Natural killer cell (primary cell): ENCODE data around the gene XDH. TPM values are rescaled to one million over a fixed set of nuclear protein-coding genes. Genes with fewer than 3 reads are reported as not detected.

Source experiments
- ATAC-seq, 3 donors: fragments of 150-1000 bp in 2 of 3; fragments of 200-7000 bp in 1 of 3; cut with Tn5 transposase; 1 replicate in 1 of 3; 2 replicates in 2 of 3; pipeline ENCODE4 v1.10.0; 2021; ENCODE audit warnings: mild to moderate bottlenecking in 2 of 3, moderate library complexity in 2 of 3
- DNase-seq, 2 donors: peaks; one replicate each; pipeline versions ENCODE4 v3.0.0 to v3.0.0-alpha.2; 2013 to 2021; ENCODE audit warnings: mixed read lengths in 1 of 2
- H3K27ac ChIP-seq: one replicate; pipeline ENCODE4 v1.5.1; 2013; ENCODE audit warnings: mild to moderate bottlenecking, low read length
- H3K27me3 ChIP-seq: one replicate; pipeline ENCODE4 v1.6.1; 2013; ENCODE audit warnings: low read length; ENCODE audit not compliant: control insufficient read depth, insufficient read depth
- H3K36me3 ChIP-seq: one replicate; pipeline ENCODE4 v1.6.1; 2013; ENCODE audit warnings: low read length; ENCODE audit not compliant: control insufficient read depth, insufficient read depth
- H3K4me1 ChIP-seq: one replicate; pipeline ENCODE4 v1.6.1; 2013; ENCODE audit warnings: low read length; ENCODE audit not compliant: control insufficient read depth, insufficient read depth
- H3K4me3 ChIP-seq: one replicate; pipeline ENCODE4 v1.5.1; 2013; ENCODE audit warnings: low read length
- H3K9me3 ChIP-seq: one replicate; pipeline ENCODE4 v1.6.1; 2013; ENCODE audit warnings: low read length; ENCODE audit not compliant: control insufficient read depth, insufficient read depth
- H3K27ac Mint-ChIP-seq, 2 donors: one replicate each; pipeline ENCODE4 v1.8.0; 2022; ENCODE audit warnings: mild to moderate bottlenecking in 2 of 2, mixed read lengths in 2 of 2, moderate library complexity in 1 of 2
- H3K27me3 Mint-ChIP-seq, 2 donors: one replicate each; pipeline ENCODE4 v1.8.0; 2022; ENCODE audit warnings: low read depth in 2 of 2, mixed read lengths in 2 of 2
- H3K36me3 Mint-ChIP-seq: one replicate; pipeline ENCODE4 v1.8.0; 2022; ENCODE audit warnings: mixed read lengths
- H3K4me1 Mint-ChIP-seq, 2 donors: one replicate each; pipeline ENCODE4 v1.8.0; 2022; ENCODE audit warnings: mixed read lengths in 2 of 2
- H3K4me3 Mint-ChIP-seq: one replicate; pipeline ENCODE4 v1.8.0; 2022; ENCODE audit warnings: mild to moderate bottlenecking, moderate library complexity, mixed read lengths
- H3K9me3 Mint-ChIP-seq, 2 donors: one replicate each; pipeline ENCODE4 v1.8.0; 2022; ENCODE audit warnings: mixed read lengths in 2 of 2
- CTCF ChIP-seq: fragments of 200-600 bp; IDR thresholded peaks from one replicate; pipeline ENCODE4 v1.8.0; 2022; ENCODE audit warnings: antibody characterized with exemption
- WGBS: methylation state at CpG from one replicate; pipeline ENCODE4 v1.1.7; 2013; ENCODE audit warnings: missing lambda C conversion rate; ENCODE audit not compliant: insufficient coverage; 5-methylcytosine and 5-hydroxymethylcytosine counted together
- intact Hi-C: fragments of 100-400 bp; cut with micrococcal nuclease; formaldehyde crosslinking; loops from one replicate; pipeline ENCODE4 v1.14.2; 2022
- total RNA-seq, 4 donors: library from RNA; stranded (reverse); fragments of 120-200 nt in 1 of 4; gene quantifications; one replicate each; pipeline versions ENCODE4 v1.2.3 to v1.2.4, GENCODE V29; 2013 to 2022

XDH gene
- total RNA-seq, 3 donors from 2014 or later (not counting 1 experiment from before 2014, with no cell fraction given) = not detected

- 89% methylated on average over 6 of the region's 6 CpGs for WGBS
- Mint-ChIP-seq H3K27ac (no peak overlapping the region), H3K27me3 (peaks cover 0 to 5% of the 10 kb centered on the region in 2 donors), H3K4me3 (no peak overlapping the region), H3K4me1 (no peaks in the 10 kb centered on the region), H3K36me3 (no peaks in the 10 kb centered on the region), H3K9me3 (no peaks in the 10 kb centered on the region)
- no peak for DNase-seq
- no peaks in the 10 kb centered on the region for H3K4me1 ChIP-seq
- H3K4me3 ChIP-seq = no peak overlapping the region
- no peak overlapping the region for H3K27ac ChIP-seq
- H3K27me3 ChIP-seq = no peaks in the 10 kb centered on the region
- H3K9me3 ChIP-seq = no peaks in the 10 kb centered on the region
- TF ChIP-seq CTCF = no peak
- ATAC-seq = no peak
- intact Hi-C loops = no loop called here
- no peaks in the 10 kb centered on the region for H3K36me3 ChIP-seq
These were observed 35.6 kb downstream of the XDH start for GRCh38 chr2:31378791-31379501.

- H3K27ac Mint-ChIP-seq = no peak overlapping the region
- H3K27ac ChIP-seq = no peak overlapping the region
- intact Hi-C loops = no loop called here
- TF ChIP-seq CTCF = no peak
- H3K4me3 Mint-ChIP-seq = no peak overlapping the region
- ATAC-seq = no peak
- no peaks in the 10 kb centered on the region for H3K4me1 ChIP-seq
- no peaks in the 10 kb centered on the region for H3K27me3 ChIP-seq
- H3K4me1 Mint-ChIP-seq = no peaks in the 10 kb centered on the region
- no peak overlapping the region for H3K4me3 ChIP-seq
- no peaks in the 10 kb centered on the region for H3K9me3 ChIP-seq
- H3K36me3 ChIP-seq = no peaks in the 10 kb centered on the region
- no peak for DNase-seq
- WGBS = 92% methylated on average over 3 of the region's 3 CpGs
- H3K27me3 Mint-ChIP-seq = peaks cover 0 to 5% of the 10 kb centered on the region in 2 donors
- no peaks in the 10 kb centered on the region for H3K9me3 Mint-ChIP-seq
- H3K36me3 Mint-ChIP-seq = no peaks in the 10 kb centered on the region
These were observed 36.2 kb downstream of the XDH start for GRCh38 chr2:31378389-31378788.

DNA sequence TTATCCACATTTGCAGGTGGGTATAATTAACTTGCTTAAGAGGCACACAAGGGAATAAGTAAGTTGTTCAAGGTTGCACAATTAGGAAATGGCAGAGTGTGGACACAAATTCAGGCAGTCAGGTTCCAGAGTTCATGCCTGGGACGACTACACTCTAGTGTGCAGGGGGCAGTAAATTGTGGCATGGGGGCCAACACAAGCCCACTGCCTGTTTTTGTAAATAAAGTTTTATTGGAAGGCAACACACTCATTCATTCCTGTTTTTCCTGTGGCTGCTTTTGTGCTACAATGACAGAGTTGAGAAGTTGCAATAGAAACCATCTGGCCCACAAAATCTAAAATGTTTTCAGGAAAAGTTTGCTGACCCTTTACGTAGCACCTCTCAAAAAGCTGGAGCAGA is 41.4 kb downstream of the XDH start:
- Histone ChIP-seq H3K9me3 (no peaks in the 10 kb centered on the region), H3K36me3 (no peaks in the 10 kb centered on the region), H3K27ac (no peak overlapping the region), H3K4me1 (no peaks in the 10 kb centered on the region), H3K4me3 (no peak overlapping the region), H3K27me3 (no peaks in the 10 kb centered on the region)
- intact Hi-C loops = no loop called here
- DNase-seq (no peak), ATAC-seq (no peak)
- TF ChIP-seq CTCF = no peak
- Mint-ChIP-seq H3K9me3 (no peaks in the 10 kb centered on the region), H3K4me3 (no peak overlapping the region), H3K27ac (no peak overlapping the region), H3K36me3 (no peaks in the 10 kb centered on the region), H3K4me1 (no peaks in the 10 kb centered on the region), H3K27me3 (peaks cover 0 to 3% of the 10 kb centered on the region in 2 donors)
- WGBS = 75% methylated on average over 2 of the region's 2 CpGs

- Histone ChIP-seq H3K27ac (no peak overlapping the region), H3K9me3 (no peaks in the 10 kb centered on the region), H3K4me3 (no peak overlapping the region), H3K27me3 (no peaks in the 10 kb centered on the region), H3K36me3 (no peaks in the 10 kb centered on the region), H3K4me1 (no peaks in the 10 kb centered on the region)
- no peak overlapping the region for H3K4me3 Mint-ChIP-seq
- intact Hi-C loops = no loop called here
- H3K36me3 Mint-ChIP-seq = no peaks in the 10 kb centered on the region
- no peak for DNase-seq
- H3K4me1 Mint-ChIP-seq = no peaks in the 10 kb centered on the region
- WGBS = 98% methylated on average over 10 of the region's 10 CpGs
- no peak for TF ChIP-seq CTCF
- no peaks in the 10 kb centered on the region for H3K9me3 Mint-ChIP-seq
- H3K27ac Mint-ChIP-seq = no peak overlapping the region
- no peak for ATAC-seq
- no peaks in the 10 kb centered on the region for H3K27me3 Mint-ChIP-seq
These were observed 42.4 kb downstream of the XDH start for GRCh38 chr2:31372097-31372496.
